Esophagus squamous epithelium (tissue), 5 donors: ENCODE data around the gene TTBK2. TPM values are rescaled to one million over a fixed set of nuclear protein-coding genes. Genes with fewer than 3 reads are reported as not detected.
A peak's percentile ranks its signal among the peaks of the same experiment; 100 is the strongest.

Source experiments
- DNase-seq: peaks from one replicate; lab custom pipeline; 2025; lab: John Stamatoyannopoulos, UW
- H3K27ac ChIP-seq, 4 donors: fragments of 200-600 bp; sonication (generic); one replicate each; pipeline ENCODE4 v1.5.1; 2016 to 2019; ENCODE audit warnings: mild to moderate bottlenecking in 1 of 4
- H3K27me3 ChIP-seq, 4 donors: fragments of 200-600 bp; sonication (generic); 1 replicate in 3 of 4; 2 replicates in 1 of 4; pipeline versions ENCODE4 v1.5.1 to v1.6.0; 2017 to 2021; ENCODE audit warnings: antibody characterized with exemption in 1 of 4
- H3K36me3 ChIP-seq, 3 donors: fragments of 200-600 bp; sonication (generic); one replicate each; pipeline ENCODE4 v1.5.1; 2016 to 2019
- H3K4me1 ChIP-seq, 3 donors: fragments of 200-600 bp; sonication (generic); one replicate each; pipeline ENCODE4 v1.5.1; 2017 to 2019
- H3K4me3 ChIP-seq, 4 donors: fragments of 200-600 bp; sonication (generic); 1 replicate in 3 of 4; 2 replicates in 1 of 4; pipeline ENCODE4 v1.5.1; 2016 to 2019; ENCODE audit warnings: mild to moderate bottlenecking in 2 of 4, moderate library complexity in 1 of 4
- H3K9me3 ChIP-seq, 3 donors: fragments of 200-600 bp; sonication (generic); one replicate each; pipeline ENCODE4 v1.5.1; 2016 to 2019
- CTCF ChIP-seq, 6 experiments: fragments of 450-650 bp in 4 of 6; fragments of 200-600 bp in 2 of 6; sonication (generic) in 2 of 6; IDR thresholded peaks; one replicate each; pipeline ENCODE4 v1.5.1; 2016 to 2019; ENCODE audit warnings: antibody characterized with exemption in 6 of 6, mild to moderate bottlenecking in 4 of 6, moderate library complexity in 4 of 6
- POLR2A ChIP-seq, 4 donors: fragments of 450-650 bp; IDR thresholded peaks; one replicate each; pipeline ENCODE4 v1.6.1; 2017; ENCODE audit warnings: antibody characterized with exemption in 4 of 4, mild to moderate bottlenecking in 4 of 4, moderate library complexity in 3 of 4
- WGBS, 2 donors: methylation state at CpG; one replicate each; pipeline ENCODE4 v1.1.5; 2018; 5-methylcytosine and 5-hydroxymethylcytosine counted together
- intact Hi-C: fragments of 100-400 bp; cut with DNase I; formaldehyde crosslinking; loops from one replicate; pipeline ENCODE4 v1.15.0; 2022
- total RNA-seq, 4 donors: library from RNA; depleted of rRNA; stranded (reverse); fragments of >200 nt; gene quantifications; one replicate each; pipeline ENCODE4 v1.1.0, GENCODE V29; 2016
- donor health status: DM: yes; HTN: yes; CAD: no.

Gene TTBK2
- total RNA-seq, 4 donors from 2014 or later = 5.8 to 11.8 (median 6.8) TPM

- H3K27ac ChIP-seq = no peak overlapping the region
- DNase-seq = no peak
- TF ChIP-seq POLR2A (IDR thresholded peaks at IDR 0.05) = no peak
- H3K9me3 ChIP-seq = no peaks in the 10 kb centered on the region
- H3K27me3 ChIP-seq = no peaks in the 10 kb centered on the region
- intact Hi-C loops = no loop called here
- peaks cover 0 to 1% (median 0%) of the 10 kb centered on the region in 3 donors for H3K4me1 ChIP-seq
- no peaks in the 10 kb centered on the region for H3K36me3 ChIP-seq
- H3K4me3 ChIP-seq = no peak overlapping the region
- 65 to 73% methylated on average over 7 of the region's 7 CpGs for WGBS, 2 donors
Observed at GRCh38 chr15:42931702-42932486, 11.3 kb upstream of the TTBK2 start.

GRCh38 chr15:42929306-42929848, 8.8 kb upstream of the TTBK2 start:
- Histone ChIP-seq H3K9me3 (no peaks in the 10 kb centered on the region), H3K4me1 (peaks cover 0 to 6% (median 0%) of the 10 kb centered on the region in 3 donors), H3K27ac (no peak overlapping the region), H3K4me3 (no peak overlapping the region), H3K27me3 (no peaks in the 10 kb centered on the region), H3K36me3 (no peaks in the 10 kb centered on the region)
- TF ChIP-seq POLR2A (IDR thresholded peaks at IDR 0.05) (no peak), CTCF (IDR thresholded peaks at IDR 0.05) (no peak)
- no peak for DNase-seq
- WGBS, 2 donors = 51 to 64% methylated on average over 2 of the region's 2 CpGs
- intact Hi-C loops = loop anchor here (10.0 kb wide), 1 partner anchor 195 kb away; the partner anchor contains the start of gene CDAN1

GRCh38 chr15:42921342-42921731, 759 bp upstream of the TTBK2 start:
- Histone ChIP-seq H3K27ac (peak overlapping the region; percentile 28 to 91 (median 88)), H3K4me1 (peaks cover 7 to 33% (median 10%) of the 10 kb centered on the region in 3 donors), H3K36me3 (no peaks in the 10 kb centered on the region), H3K9me3 (no peaks in the 10 kb centered on the region), H3K4me3 (peak overlapping the region; percentile 85 to 98 (median 89)), H3K27me3 (no peaks in the 10 kb centered on the region)
- DNase-seq = no peak
- 0 to 2% methylated on average over 19 of the region's 19 CpGs for WGBS, 2 donors
- intact Hi-C loops = loop anchor here (10.0 kb wide), 1 partner anchor 187 kb away; the partner anchor contains the start of gene CDAN1
- TF ChIP-seq CTCF (IDR thresholded peaks at IDR 0.05) = no peak
- no peak for TF ChIP-seq POLR2A (IDR thresholded peaks at IDR 0.05)

GRCh38 chr15:42919799-42920518, 619 bp downstream of the TTBK2 start:
- Histone ChIP-seq H3K27me3 (no peaks in the 10 kb centered on the region), H3K4me3 (peak overlapping the region; percentile 85 to 98 (median 89)), H3K4me1 (peaks cover 7 to 40% (median 10%) of the 10 kb centered on the region in 3 donors), H3K9me3 (no peaks in the 10 kb centered on the region), H3K27ac (peak overlapping the region; percentile 86 to 91 (median 88)), H3K36me3 (no peaks in the 10 kb centered on the region)
- intact Hi-C loops = loop anchor here (10.0 kb wide), 1 partner anchor 185 kb away; the partner anchor contains the start of gene CDAN1
- 0% methylated on average over 6 to 18 of the region's 40 CpGs for WGBS, 2 donors
- TF ChIP-seq CTCF (IDR thresholded peaks at IDR 0.05) = no peak
- TF ChIP-seq POLR2A (IDR thresholded peaks at IDR 0.05) = no peak
- DNase-seq = no peak

- H3K4me1 ChIP-seq = peaks cover 7 to 40% (median 10%) of the 10 kb centered on the region in 3 donors
- peak overlapping the region; percentile 85 to 98 (median 89) for H3K4me3 ChIP-seq
- H3K27me3 ChIP-seq = no peaks in the 10 kb centered on the region
- no peaks in the 10 kb centered on the region for H3K36me3 ChIP-seq
- no peak for TF ChIP-seq POLR2A (IDR thresholded peaks at IDR 0.05)
- no peak for TF ChIP-seq CTCF (IDR thresholded peaks at IDR 0.05)
- DNase-seq = no peak
- WGBS, 2 donors = 26 to 40% methylated on average over 2 of the region's 2 CpGs
- peak overlapping the region in 3 of 4 donors; percentile 87 to 91 (median 90) for H3K27ac ChIP-seq
- no peaks in the 10 kb centered on the region for H3K9me3 ChIP-seq
- intact Hi-C loops = no loop called here
Observed at GRCh38 chr15:42919308-42919707, 1.3 kb downstream of the TTBK2 start.
